H1 (cell line): Measurements from ENCODE around the gene ATOH8. TPM values are rescaled to one million over a fixed set of nuclear protein-coding genes. Genes with fewer than 3 reads are reported as not detected.

Experiments used
- CTCF ChIA-PET: fragments of 300-600 bp; sonication (Branson Sonifier 250); formaldehyde crosslinking; loops from one replicate; lab custom pipeline; 2021; ENCODE audit not compliant: partially characterized antibody; lab: Charles Lee
- POLR2A ChIA-PET: fragments of 300-600 bp; sonication (Branson Sonifier 250); formaldehyde crosslinking; loops from one replicate; lab custom pipeline; 2021; ENCODE audit warnings: inconsistent platforms; ENCODE audit not compliant: partially characterized antibody; lab: Charles Lee
- DNase-seq, 2 experiments: peaks; one replicate each; pipeline versions ENCODE4 v3.0.0 to v3.0.0-alpha.2; 2010 to 2022; ENCODE audit warnings: low spot score in 2 of 2, low read depth in 1 of 2, mixed read lengths in 1 of 2
- FAIRE-seq: peaks from 2 replicates; lab custom pipeline; 2011; peaks lifted over from hg19 to GRCh38; lab: Jason Lieb, UNC
- H2AFZ ChIP-seq: 2 replicates; pipeline ENCODE4 v1.8.1; 2012; ENCODE audit warnings: low read length, inconsistent platforms
- H2AK5ac ChIP-seq: 2 replicates; pipeline ENCODE4 v1.6.1; 2013; ENCODE audit warnings: low read depth, low read length
- H2BK120ac ChIP-seq: replicated peaks from 2 replicates; pipeline ENCODE3; 2013; ENCODE audit warnings: low read depth, low read length, inconsistent platforms
- H2BK12ac ChIP-seq: 2 replicates; pipeline ENCODE4 v1.6.1; 2013; ENCODE audit warnings: low read depth, low read length
- H2BK15ac ChIP-seq: 2 replicates; pipeline ENCODE4 v1.6.1; 2013; ENCODE audit warnings: low read length
- H2BK20ac ChIP-seq: 2 replicates; pipeline ENCODE4 v1.6.1; 2013; ENCODE audit warnings: low read length
- H2BK5ac ChIP-seq: 2 replicates; pipeline ENCODE4 v1.6.1; 2013; ENCODE audit warnings: low read depth, low read length
- H3K14ac ChIP-seq: 2 replicates; pipeline ENCODE4 v1.6.1; 2013; ENCODE audit warnings: inconsistent platforms; ENCODE audit not compliant: insufficient read length
- H3K18ac ChIP-seq: 2 replicates; pipeline ENCODE4 v1.6.1; 2013; ENCODE audit warnings: low read length; ENCODE audit errors: extremely low read depth
- H3K23ac ChIP-seq: 2 replicates; pipeline ENCODE4 v1.6.1; 2013; ENCODE audit warnings: inconsistent platforms; ENCODE audit not compliant: insufficient read length
- H3K23me2 ChIP-seq: 2 replicates; pipeline ENCODE4 v1.6.1; 2013; ENCODE audit warnings: low read depth, low read length
- H3K27ac ChIP-seq: 2 replicates; pipeline ENCODE4 v1.6.1; 2011; ENCODE audit warnings: low read depth, low read length, inconsistent platforms
- H3K27me3 ChIP-seq, 4 experiments: replicated peaks in 1 of 4; 1 replicate in 1 of 4; 2 replicates in 3 of 4; pipeline versions ENCODE4 v1.6.1 to v1.8.1; 2011 to 2013; ENCODE audit warnings: low read length in 3 of 4, mild to moderate bottlenecking in 3 of 4, inconsistent platforms in 2 of 4, mixed read lengths in 2 of 4, moderate library complexity in 1 of 4; ENCODE audit not compliant: control insufficient read depth in 3 of 4, insufficient read depth in 3 of 4; ENCODE audit errors: extremely low read depth in 1 of 4
- H3K36me3 ChIP-seq, 4 experiments: 2 replicates each; pipeline versions ENCODE4 v1.6.1 to v1.8.1; 2011 to 2013; ENCODE audit warnings: mild to moderate bottlenecking in 4 of 4, low read length in 3 of 4, moderate library complexity in 2 of 4, control low read depth in 1 of 4, inconsistent platforms in 1 of 4; ENCODE audit not compliant: insufficient read depth in 4 of 4, control insufficient read depth in 2 of 4
- H3K4ac ChIP-seq: replicated peaks from 2 replicates; pipeline ENCODE3; 2013; ENCODE audit warnings: low read length, low read depth, mixed read lengths, inconsistent platforms; ENCODE audit not compliant: insufficient read length
- H3K4me1 ChIP-seq, 4 experiments: replicated peaks in 1 of 4; 1 replicate in 1 of 4; 2 replicates in 3 of 4; pipeline versions ENCODE4 v1.6.1 to v1.8.1; 2011 to 2013; ENCODE audit warnings: low read length in 3 of 4, inconsistent platforms in 2 of 4, mixed read lengths in 1 of 4; ENCODE audit not compliant: insufficient read depth in 4 of 4, control insufficient read depth in 3 of 4
- H3K4me2 ChIP-seq, 2 experiments: 2 replicates each; pipeline versions ENCODE4 v1.6.1 to v1.8.1; 2011 to 2013; ENCODE audit warnings: low read depth in 2 of 2, low read length in 2 of 2, control low read depth in 1 of 2, inconsistent platforms in 1 of 2, mild to moderate bottlenecking in 1 of 2; ENCODE audit not compliant: insufficient read depth in 1 of 2
- H3K4me3 ChIP-seq, 4 experiments: fragments of 200-600, 300-600 bp in 1 of 4; sonication (generic), shearing (Covaris generic), sonication (Bioruptor Twin) in 1 of 4; 2 replicates each; pipeline versions ENCODE4 v1.5.1 to v1.8.1; 2011 to 2016; ENCODE audit warnings: low read length in 4 of 4, low read depth in 3 of 4, control low read depth in 2 of 4, inconsistent platforms in 2 of 4, mild to moderate bottlenecking in 2 of 4, mixed read lengths in 1 of 4, moderate library complexity in 1 of 4; ENCODE audit not compliant: insufficient read depth in 2 of 4; ENCODE audit errors: extremely low read depth in 1 of 4
- H3K56ac ChIP-seq: replicated peaks from 2 replicates; pipeline ENCODE3; 2013; ENCODE audit warnings: low read depth, mild to moderate bottlenecking, mixed read lengths, low read length, inconsistent platforms; ENCODE audit not compliant: insufficient read length
- H3K79me1 ChIP-seq: 2 replicates; pipeline ENCODE4 v1.6.1; 2013; ENCODE audit warnings: low read depth, low read length, control low read depth
- H3K79me2 ChIP-seq, 2 experiments: 2 replicates each; pipeline versions ENCODE4 v1.6.1 to v1.8.1; 2012 to 2013; ENCODE audit warnings: low read length in 2 of 2, mild to moderate bottlenecking in 2 of 2, inconsistent platforms in 1 of 2; ENCODE audit not compliant: insufficient read depth in 2 of 2, control insufficient read depth in 1 of 2
- H3K9ac ChIP-seq, 4 experiments: replicated peaks in 1 of 4; 1 replicate in 1 of 4; 2 replicates in 3 of 4; pipeline versions ENCODE4 v1.6.1 to v1.8.1; 2011 to 2013; ENCODE audit warnings: low read depth in 3 of 4, low read length in 3 of 4, control low read depth in 2 of 4, mild to moderate bottlenecking in 2 of 4, moderate library complexity in 2 of 4, inconsistent platforms in 1 of 4; ENCODE audit errors: extremely low read depth in 1 of 4
- H3K9me3 ChIP-seq, 2 experiments: 2 replicates each; pipeline versions ENCODE4 v1.6.1 to v1.8.1; 2012 to 2013; ENCODE audit warnings: mild to moderate bottlenecking in 2 of 2, moderate library complexity in 2 of 2, control low read depth in 1 of 2, inconsistent platforms in 1 of 2, low read depth in 1 of 2, low read length in 1 of 2, mixed read lengths in 1 of 2; ENCODE audit not compliant: insufficient read depth in 2 of 2
- H4K20me1 ChIP-seq, 2 experiments: replicated peaks in 1 of 2; 2 replicates each; pipeline versions ENCODE3 to v1.8.1; 2011 to 2013; ENCODE audit warnings: inconsistent platforms in 2 of 2, low read length in 2 of 2, mild to moderate bottlenecking in 1 of 2; ENCODE audit not compliant: insufficient read depth in 2 of 2, control insufficient read depth in 1 of 2
- H4K5ac ChIP-seq: 2 replicates; pipeline ENCODE4 v1.6.1; 2013; ENCODE audit warnings: low read length, low read depth, mixed read lengths, inconsistent platforms; ENCODE audit not compliant: insufficient read length
- H4K8ac ChIP-seq: 2 replicates; pipeline ENCODE4 v1.8.0; 2013; ENCODE audit warnings: mild to moderate bottlenecking, moderate library complexity, low read length, inconsistent platforms; ENCODE audit not compliant: insufficient read depth; ENCODE audit errors: extremely low read depth
- H4K91ac ChIP-seq: replicated peaks from 2 replicates; pipeline ENCODE3; 2013; ENCODE audit warnings: low read length, mixed read lengths, inconsistent platforms; ENCODE audit not compliant: insufficient read length
- CEBPB ChIP-seq: IDR thresholded peaks from 2 replicates; pipeline ENCODE4 v1.6.1; 2012; ENCODE audit warnings: low read depth, low read length
- CREB1 ChIP-seq: IDR thresholded peaks from 2 replicates; pipeline ENCODE4 v1.6.1; 2012; ENCODE audit warnings: inconsistent platforms
- EGR1 ChIP-seq: IDR thresholded peaks from 2 replicates; pipeline ENCODE4 v1.6.1; 2011; ENCODE audit warnings: low read depth, low read length, borderline replicate concordance
- EZH2 ChIP-seq: fragments of 200-600 bp; sonication (generic); IDR thresholded peaks from 2 replicates; pipeline ENCODE4 v1.7.1; 2012; ENCODE audit warnings: low read depth, mild to moderate bottlenecking, moderate library complexity, low read length, inconsistent platforms; ENCODE audit not compliant: severe bottlenecking
- GTF2F1 ChIP-seq: IDR thresholded peaks from 2 replicates; pipeline ENCODE4 v1.6.1; 2012; ENCODE audit warnings: low read depth, low read length, improper control_type of control experiment, borderline replicate concordance
- JUN ChIP-seq: IDR thresholded peaks from 2 replicates; pipeline ENCODE4 v1.6.1; 2011; ENCODE audit warnings: low read depth, mild to moderate bottlenecking, improper control_type of control experiment, low read length
- RAD21 ChIP-seq, 2 experiments: IDR thresholded peaks in 1 of 2; conservative IDR thresholded peaks in 1 of 2; 2 replicates each; pipeline ENCODE4 v1.6.1; 2011; ENCODE audit warnings: low read depth in 2 of 2, low read length in 2 of 2, improper control_type of control experiment in 1 of 2, inconsistent platforms in 1 of 2, mild to moderate bottlenecking in 1 of 2, moderate library complexity in 1 of 2
- SAP30 ChIP-seq: fragments of 300-600 bp; sonication (generic); IDR thresholded peaks from 2 replicates; pipeline ENCODE4 v1.7.1; 2012; ENCODE audit warnings: low read length, moderate library complexity, mild to moderate bottlenecking, inconsistent platforms; ENCODE audit not compliant: insufficient read depth, insufficient replicate concordance
- SP1 ChIP-seq: IDR thresholded peaks from 2 replicates; pipeline ENCODE4 v1.6.1; 2011; ENCODE audit warnings: low read depth, low read length
- SP2 ChIP-seq: IDR thresholded peaks from 2 replicates; pipeline ENCODE4 v1.6.1; 2012; ENCODE audit warnings: mild to moderate bottlenecking, low read length, inconsistent platforms
- SRF ChIP-seq: IDR thresholded peaks from 2 replicates; pipeline ENCODE4 v1.6.1; 2011; ENCODE audit warnings: mild to moderate bottlenecking, low read depth, low read length, moderate library complexity
- TAF1 ChIP-seq: IDR thresholded peaks from 2 replicates; pipeline ENCODE4 v1.6.1; 2011; ENCODE audit warnings: mild to moderate bottlenecking, low read depth, low read length
- TBP ChIP-seq: IDR thresholded peaks from 2 replicates; pipeline ENCODE4 v1.6.1; 2011; ENCODE audit warnings: low read depth, low read length, improper control_type of control experiment
- WGBS, 2 experiments: shearing (Covaris generic) in 1 of 2; methylation state at CpG; one replicate each; pipeline versions ENCODE4 v1.1.6 to v1.1.7; 2013 to 2015; ENCODE audit warnings: low lambda C conversion rate in 2 of 2, mixed read lengths in 2 of 2, inconsistent platforms in 1 of 2, low coverage in 1 of 2, missing lambda C conversion rate in 1 of 2; ENCODE audit not compliant: insufficient replicate concordance in 2 of 2, insufficient coverage in 1 of 2, insufficient read length in 1 of 2; ENCODE audit errors: extremely low coverage in 1 of 2, missing lambda C conversion rate in 1 of 2; 5-methylcytosine and 5-hydroxymethylcytosine counted together
- polyA plus RNA-seq, 7 experiments: library from polyadenylated mRNA; depleted of rRNA in 3 of 7; stranded (reverse) in 5 of 7; unstranded in 2 of 7; fragments of >200 nt in 5 of 7; fragments of 200-250 nt in 2 of 7; gene quantifications; 1 replicate in 5 of 7; 2 replicates in 1 of 7; 4 replicates in 1 of 7; pipeline versions ENCODE4 v1.2.1 to v1.2.3, GENCODE V29; 2011 to 2013; ENCODE audit warnings: missing spikeins in 2 of 7, mixed read lengths in 2 of 7
- total RNA-seq: library from RNA; stranded (reverse); fragmentation: NEBNext Ultra II Directional; extraction: Animal tissue kit (Norgen Biotek cat#: 25700); gene quantifications from 2 replicates; pipeline ENCODE4 v1.2.1, GENCODE V29; 2021

ATOH8 gene
- total and polyA plus RNA-seq, 2 of the 8 experiments (the other 6 are each of a cell fraction or from before 2014, with no cell fraction given): 0.50 to 0.53 TPM

- peak overlapping the region; percentile 95; the same call in 1 of the 2 replicates for H2BK20ac ChIP-seq
- H3K79me2 ChIP-seq: no peaks in the 10 kb centered on the region
- H2AK5ac ChIP-seq: no peak overlapping the region
- H3K23ac ChIP-seq: no peak overlapping the region
- no peak overlapping the region for H4K5ac ChIP-seq
- H2BK5ac ChIP-seq: peak overlapping the region; percentile 9; the same call in 1 of the 2 replicates
- H3K9me3 ChIP-seq: no peaks in the 10 kb centered on the region
- no peak overlapping the region for H4K91ac ChIP-seq
- no peak overlapping the region for H2AFZ ChIP-seq
- H4K8ac ChIP-seq: no peak overlapping the region
- H3K36me3 ChIP-seq: no peaks in the 10 kb centered on the region
- no peak overlapping the region for H3K4ac ChIP-seq
- ChIA-PET CTCF (interaction anchor here (1.0 to 47.8 kb wide), 6 partner anchors 8 to 129 kb away, joined by 3 to 986 read pairs (median 22); partner anchors contain the start of gene ATOH8), POLR2A (interaction anchor here (0.9 to 4.4 kb wide), 3 partner anchors 12 to 36 kb away, joined by 3 to 17 read pairs (median 4); partner anchors contain the start of gene ATOH8)
- H3K79me1 ChIP-seq: no peaks in the 10 kb centered on the region
- 58% methylated on average over 6 of the region's 7 CpGs; no CpG with 5 or more reads in 1 of the 2 experiments for WGBS, 2 experiments
- H3K23me2 ChIP-seq: peaks cover 8% of the 10 kb centered on the region; the same call in 1 of the 2 replicates
- H3K14ac ChIP-seq: no peak overlapping the region
- H3K27me3 ChIP-seq: peaks cover 0 to 37% (median 26%) of the 10 kb centered on the region in 4 experiments; a peak in 6 of 7 replicates
- H3K4me1 ChIP-seq: peaks cover 5 to 45% (median 32%) of the 10 kb centered on the region in 4 experiments
- peak overlapping the region; percentile 31; the same call in 1 of the 2 replicates for H2BK15ac ChIP-seq
- no peaks in the 10 kb centered on the region for H4K20me1 ChIP-seq
- H3K4me3 ChIP-seq: peak overlapping the region in 1 of 4 experiments; percentile 55; a peak in 1 of 8 replicates
- H3K18ac ChIP-seq: peak overlapping the region; percentile 85
- FAIRE-seq (no peak), DNase-seq (no peak)
- peak overlapping the region; percentile 64 to 79; a peak in 3 of 4 replicates for H3K4me2 ChIP-seq
- no peak overlapping the region for H2BK120ac ChIP-seq
- no peak overlapping the region for H3K56ac ChIP-seq
- H2BK12ac ChIP-seq: peak overlapping the region; percentile 86; the same call in 1 of the 2 replicates
- no peak overlapping the region for H3K9ac ChIP-seq
- no peak overlapping the region for H3K27ac ChIP-seq
- no peak for TF ChIP-seq SP1
- no peak for TF ChIP-seq GTF2F1
- TF ChIP-seq EGR1: no peak
- no peak for TF ChIP-seq SP2
- no peak for TF ChIP-seq RAD21 (IDR thresholded peaks at IDR 0.05 in 1 of 2, conservative IDR thresholded peaks at IDR 0.05 in 1 of 2; ENCODE audit: low read depth in 2 of 2, low read length in 2 of 2)
- no peak for TF ChIP-seq CEBPB
- no peak for TF ChIP-seq JUN
- TF ChIP-seq EZH2: no peak
- TF ChIP-seq TBP: no peak
- TF ChIP-seq CREB1: no peak
- TF ChIP-seq TAF1: no peak
- no peak for TF ChIP-seq SAP30
- TF ChIP-seq SRF: no peak
Measured at GRCh38 chr2:85766229-85766628, 12.4 kb downstream of the ATOH8 start.
